Measurements from ENCODE around the gene FGFR3.
"Not testable (repeated sequence)": the region's sequence is repeated elsewhere in the genome, so short reads cannot be mapped to it uniquely, and the experiment has no call there.

FGFR3 gene

DNA sequence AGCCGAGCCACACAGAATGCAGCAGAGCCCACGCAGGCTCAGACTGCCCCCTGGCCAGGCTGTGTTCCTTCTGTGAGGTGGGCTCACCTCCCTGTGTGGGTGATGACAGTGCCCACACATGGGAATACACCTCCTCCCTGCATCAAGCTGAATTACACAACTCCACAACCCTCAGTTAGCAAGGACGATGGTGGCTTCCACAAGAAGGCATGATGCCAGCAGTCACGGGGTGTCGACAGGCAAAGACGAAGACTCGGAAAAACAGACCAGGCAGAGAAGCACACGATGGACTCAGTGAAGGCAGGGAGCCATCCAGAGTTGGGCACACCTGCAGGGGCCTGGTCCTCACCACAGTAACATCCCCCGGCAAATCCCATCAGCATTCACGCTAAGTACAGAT lies 50.8 kb downstream of the FGFR3 start:
- DNase-seq, result no peak

DNA sequence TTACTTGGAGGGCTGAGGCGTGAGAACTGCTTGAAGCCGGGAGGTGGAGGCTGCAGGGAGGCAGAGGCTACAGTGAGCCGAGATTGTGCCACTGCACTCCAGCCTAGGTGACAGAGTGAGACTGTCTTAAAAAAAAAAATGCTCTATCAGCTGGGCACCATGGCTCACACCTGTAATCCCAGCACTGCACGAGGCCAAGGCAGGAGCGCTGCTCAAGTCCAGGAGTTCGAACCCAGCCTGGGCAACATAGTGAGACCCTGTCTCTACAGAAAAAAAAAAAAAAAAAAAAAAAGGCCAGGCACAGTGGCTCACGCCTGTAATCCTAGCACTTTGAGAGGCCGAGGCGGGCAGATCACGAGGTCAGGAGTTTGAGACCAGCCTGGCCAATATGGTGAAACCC lies 51.5 kb downstream of the FGFR3 start:
- DNase-seq, result not testable (repeated sequence)

DNA sequence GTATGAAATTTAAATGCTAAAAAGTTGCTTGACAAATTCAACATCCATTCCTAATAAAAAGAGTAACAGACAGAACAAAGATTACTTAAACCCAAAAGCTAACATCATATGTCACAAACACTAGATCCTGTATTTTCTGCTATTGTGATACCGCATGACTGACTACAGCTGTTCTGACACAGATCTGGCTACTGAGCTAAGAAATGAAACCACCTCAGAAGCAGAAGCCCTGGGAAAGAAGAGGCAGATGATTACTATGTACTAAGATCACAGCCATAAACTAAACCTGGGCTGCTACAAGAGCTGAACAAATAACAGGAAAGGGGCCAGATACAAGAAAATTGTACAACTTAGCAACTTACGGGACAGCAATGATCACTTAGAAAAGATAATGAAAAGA lies 53.5 kb downstream of the FGFR3 start:
- no peak for DNase-seq

DNA sequence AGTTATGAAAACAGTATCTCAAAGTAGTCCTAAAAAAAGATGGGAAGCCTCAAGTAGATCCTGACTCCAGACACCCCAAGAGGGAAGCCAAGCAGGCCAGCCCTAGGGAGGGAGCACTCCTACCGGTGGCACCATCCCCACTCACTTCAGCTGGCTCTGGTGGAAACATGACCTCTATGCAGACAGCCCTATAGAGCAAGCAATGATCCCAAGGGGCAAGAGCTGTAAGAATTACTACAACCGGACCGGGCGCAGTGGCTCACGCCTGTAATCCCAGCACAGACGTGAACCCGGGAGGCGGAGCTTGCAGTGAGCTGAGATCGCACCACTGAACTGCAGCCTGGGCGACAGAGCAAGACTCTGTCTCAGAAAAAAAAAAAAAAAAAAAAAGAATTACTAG lies 57.2 kb downstream of the FGFR3 start:
- no peak for DNase-seq

DNA sequence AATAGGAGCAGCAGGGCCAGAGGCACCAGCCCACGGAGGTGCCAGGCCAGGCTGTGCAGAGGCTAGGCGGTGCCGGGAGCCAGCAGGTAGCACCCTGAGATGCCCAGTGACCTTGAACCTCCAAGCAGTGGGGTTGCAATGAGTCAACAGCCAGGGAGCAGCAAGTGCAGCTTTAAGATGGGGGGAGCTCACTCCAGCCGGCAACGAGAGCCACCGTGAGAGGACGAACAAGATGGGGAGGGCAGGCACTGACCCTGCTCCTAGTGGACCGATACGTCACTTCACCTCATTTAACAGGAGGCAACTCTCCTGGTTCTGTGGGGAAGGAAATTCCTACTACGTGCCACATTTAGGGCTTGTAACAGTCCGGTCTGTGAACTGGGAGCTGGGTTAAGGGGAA lies 58.1 kb downstream of the FGFR3 start:
- no peak for DNase-seq

DNA sequence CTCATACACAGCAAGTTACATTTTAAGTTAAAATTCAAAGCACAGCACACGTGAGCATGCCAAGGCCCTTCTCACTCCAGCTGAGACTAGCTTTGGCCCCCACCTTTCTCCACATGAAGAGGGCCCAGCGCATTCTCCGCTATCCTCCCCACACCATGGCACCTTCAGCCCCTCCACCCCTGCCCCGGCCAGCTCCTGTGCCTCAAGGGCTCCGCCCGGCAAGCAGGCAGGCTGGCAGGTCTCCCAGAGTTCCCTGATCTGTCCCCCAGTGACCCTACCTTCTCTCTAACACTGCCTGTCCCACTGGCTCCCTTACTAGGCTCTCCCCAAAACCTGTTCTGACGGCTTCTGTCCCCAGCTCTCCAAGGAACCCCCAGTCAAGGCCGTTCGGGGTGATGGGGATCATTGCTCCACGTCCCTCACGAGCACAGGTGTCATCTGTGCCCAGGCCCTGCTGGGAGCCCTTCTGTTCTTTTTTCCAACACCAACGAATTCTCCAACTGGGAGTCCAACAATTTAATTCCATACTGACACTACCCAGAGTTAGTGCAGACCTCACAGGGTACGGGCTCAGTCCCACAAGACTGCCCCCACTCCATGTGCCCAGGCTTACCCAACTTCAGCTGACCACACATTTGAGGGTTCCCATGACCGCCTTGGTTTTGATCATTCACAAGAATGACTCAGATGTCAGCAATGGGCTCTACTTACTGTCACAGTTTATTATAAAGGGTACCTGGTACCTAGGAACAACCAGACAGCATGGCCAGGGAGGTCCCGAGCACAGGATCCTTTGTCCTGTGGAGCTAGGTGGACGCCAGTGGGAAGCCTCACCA lies 58.7 kb downstream of the FGFR3 start:
- no peak for DNase-seq

DNA sequence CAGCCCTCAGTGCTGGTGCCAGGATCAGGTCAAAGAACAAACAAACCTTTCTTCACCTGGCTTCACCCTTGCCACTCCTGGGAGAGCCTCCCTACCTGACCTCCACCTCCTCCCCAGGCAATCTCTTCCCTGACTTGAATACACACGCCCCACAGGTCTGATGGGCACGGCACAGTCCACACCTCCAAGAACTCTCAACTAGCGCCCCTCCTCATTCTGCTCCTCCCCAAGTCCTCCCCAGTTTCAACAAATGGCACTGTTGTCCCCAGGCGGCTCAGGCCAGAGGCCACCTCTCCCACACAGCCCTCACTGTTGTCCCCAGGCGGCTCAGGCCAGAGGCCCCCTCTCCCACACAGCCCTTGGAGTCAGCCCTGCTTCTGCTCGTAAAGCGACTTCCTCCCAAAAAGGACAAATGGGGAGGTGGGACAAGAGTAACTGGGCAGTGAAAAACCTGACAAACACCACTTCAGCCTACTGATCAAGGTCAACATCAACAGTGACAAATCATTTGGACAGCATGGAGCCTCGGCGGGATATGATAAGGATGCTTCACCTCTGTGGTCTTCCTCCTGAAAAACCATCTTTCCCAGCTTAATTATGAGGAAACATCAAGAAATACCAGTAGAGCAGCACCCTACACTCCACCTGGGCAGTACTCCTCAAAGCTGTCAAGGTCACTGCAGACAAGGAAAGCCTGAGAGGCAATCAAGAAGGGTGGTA lies 60.0 kb downstream of the FGFR3 start:
- DNase-seq, result no peak

DNA sequence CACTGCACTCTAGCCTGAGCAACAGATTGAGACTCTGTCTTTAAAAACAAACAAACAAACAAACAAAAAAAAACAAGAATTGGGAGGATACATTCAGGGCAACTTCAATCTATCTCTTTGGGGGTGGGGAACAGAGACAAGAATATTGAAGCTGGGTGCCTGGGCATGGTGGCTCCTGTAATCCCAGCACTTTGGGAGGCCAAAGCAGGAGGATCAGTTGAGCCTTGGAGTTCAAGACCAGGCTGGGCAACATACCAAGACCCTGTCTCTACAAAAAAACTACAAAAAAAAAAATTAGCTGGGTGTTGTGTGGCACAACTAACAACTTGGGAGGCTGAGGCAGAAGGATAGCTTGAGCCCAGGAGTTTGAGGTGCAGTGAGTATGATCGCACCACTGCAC lies 61.7 kb downstream of the FGFR3 start:
- DNase-seq, result no peak

DNA sequence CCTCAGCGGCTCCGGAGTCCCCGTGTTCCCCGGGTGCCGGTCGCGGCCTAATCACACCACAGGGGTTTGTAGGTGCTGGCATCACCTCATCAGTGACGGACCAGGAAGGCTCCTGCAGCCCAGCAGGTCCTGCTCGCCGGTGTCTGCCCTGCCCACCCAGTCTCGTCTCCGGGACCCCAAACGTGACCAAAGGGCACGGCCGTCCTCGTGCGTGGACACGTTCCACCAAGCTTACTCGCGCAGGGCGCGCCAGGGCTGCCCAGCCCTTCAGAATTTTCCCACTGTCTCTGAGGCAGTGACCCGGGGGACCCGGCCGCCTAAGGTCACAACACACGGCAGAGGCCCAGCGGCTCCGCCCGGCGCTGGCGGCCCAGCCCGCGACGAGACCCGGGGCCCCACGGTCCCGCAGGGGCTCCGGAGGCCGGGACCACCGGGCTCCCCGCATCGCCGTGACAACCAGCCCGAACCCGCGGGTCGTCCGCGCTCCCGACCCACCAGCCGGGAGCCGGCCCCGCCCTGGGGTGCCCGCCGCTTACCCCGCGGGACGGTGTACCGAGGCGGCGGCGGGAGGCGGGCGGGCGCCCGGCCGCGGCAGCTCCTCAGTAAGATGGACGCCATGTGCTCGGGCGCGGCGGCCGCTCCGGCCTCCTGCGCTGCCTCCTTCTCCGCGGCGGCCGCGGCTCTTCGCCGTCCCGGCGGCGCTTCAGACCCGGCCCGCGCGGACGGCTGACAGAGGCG lies 62.4 kb downstream of the FGFR3 start:
- DNase-seq, result peak; percentile 31 to 34

DNA sequence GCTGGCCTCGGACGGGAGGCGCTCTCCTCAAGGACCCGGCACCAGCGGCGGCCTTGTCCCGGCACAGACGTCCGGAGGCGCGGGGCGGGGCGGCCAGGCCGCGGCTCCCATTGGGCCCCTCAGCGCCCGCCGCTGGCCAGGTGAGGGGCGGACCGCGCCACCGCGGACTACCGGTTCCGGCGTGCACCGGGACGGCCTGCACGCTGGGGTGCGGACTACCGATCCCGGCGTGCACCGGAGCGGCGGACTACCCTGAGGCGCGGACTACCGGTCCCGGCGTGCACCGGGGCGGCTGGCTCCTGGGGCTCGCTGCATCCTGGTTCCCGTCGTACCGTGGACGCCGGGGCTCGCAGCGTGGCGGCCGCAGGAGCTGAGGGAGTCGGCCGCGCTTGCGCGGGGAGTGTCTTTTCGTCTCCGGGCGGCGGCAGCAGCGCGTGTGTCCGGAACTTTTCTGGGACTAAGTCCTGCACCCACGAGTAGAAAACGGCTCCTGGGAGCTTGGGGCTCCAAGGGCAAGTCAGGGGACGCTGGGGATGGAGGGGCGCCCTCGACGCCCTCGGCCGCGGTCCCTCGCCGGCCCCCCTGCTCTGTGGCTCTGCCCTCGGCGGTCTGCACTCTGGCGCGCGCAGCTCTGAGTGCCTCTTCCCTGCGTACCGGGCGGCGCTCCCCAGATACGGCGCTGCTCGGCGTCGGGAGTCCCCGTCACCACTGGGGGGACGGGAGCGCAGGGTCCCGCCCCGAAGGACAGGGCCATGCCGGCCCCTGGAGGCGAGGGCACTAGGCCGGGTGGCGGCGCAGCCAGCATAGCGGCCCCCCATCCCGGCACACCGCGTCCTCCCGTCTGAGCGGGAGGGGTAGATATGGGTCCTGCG lies 63.2 kb downstream of the FGFR3 start, which contains the start of gene LETM1:
Gene LETM1 (minus strand): TSS at position 86 of the 872 bp plus-strand sequence. CDS start 206 bp downstream, outside the sequence.
- DNase-seq, result peak; percentile 92 to 94

DNA sequence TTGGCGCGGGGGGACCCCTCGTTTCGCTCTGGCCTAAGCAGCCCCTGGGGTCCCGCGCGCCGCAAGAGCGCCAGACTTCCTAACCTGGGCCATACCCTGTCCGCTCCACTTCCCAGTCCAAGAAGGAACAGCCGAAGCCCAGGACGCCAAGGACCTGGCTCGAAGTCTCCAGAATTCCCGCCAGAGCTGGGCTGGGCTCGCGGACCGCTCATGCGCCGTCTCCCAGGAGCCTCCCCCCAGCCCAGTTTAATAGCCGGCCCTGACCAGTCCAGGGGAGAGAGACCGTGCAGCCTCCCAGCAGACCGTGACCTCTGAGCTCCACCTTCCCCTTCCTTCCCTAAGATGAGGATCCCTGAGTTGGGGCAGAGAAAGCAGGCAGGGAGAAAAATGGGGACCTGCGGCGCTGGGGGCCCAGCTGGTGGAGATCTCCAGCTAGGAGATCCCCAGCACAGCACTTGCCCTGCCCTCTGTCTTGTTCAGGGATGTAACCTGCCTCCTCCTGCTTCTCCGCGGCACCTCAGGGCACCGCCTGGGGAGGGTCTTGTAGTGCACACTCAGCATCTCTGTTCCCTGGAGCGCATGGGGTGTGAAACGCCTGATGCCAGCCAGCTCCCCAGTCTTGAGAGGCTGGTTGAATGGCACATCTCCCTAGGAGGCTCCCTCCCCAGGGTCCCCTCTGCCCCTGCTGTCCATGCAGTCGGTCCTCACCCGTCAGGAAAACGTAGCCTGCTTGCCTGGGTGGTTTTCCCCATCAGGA lies 64.0 kb downstream of the FGFR3 start:
- no peak for DNase-seq

DNA sequence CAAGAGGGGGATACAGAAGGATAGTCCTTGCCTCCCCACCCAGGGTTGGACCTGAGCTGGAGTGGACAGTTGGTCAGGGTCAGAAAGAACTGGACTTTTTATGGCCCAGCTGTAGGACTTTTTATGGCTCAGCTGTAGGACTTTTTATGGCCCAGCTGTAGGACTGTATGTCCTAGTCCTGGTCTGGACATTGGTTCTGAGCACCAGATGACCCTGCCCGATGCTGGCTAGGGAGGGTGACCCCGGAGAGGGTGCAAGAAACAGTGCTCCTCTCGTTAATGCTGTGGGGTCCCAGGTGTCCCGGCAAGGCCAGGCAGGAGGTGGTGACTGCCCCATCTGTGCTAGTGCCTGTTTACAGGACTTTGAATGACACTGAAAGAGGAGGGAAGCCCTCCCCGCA lies 64.8 kb downstream of the FGFR3 start:
- DNase-seq, result no peak
